ENCODE results near the gene SYT2. TPM values are rescaled to one million over a fixed set of nuclear protein-coding genes. Genes with fewer than 3 reads are reported as not detected.

SYT2 gene
- polyA plus RNA-seq, 2 donors = 0.01 to 0.04 TPM

DNA sequence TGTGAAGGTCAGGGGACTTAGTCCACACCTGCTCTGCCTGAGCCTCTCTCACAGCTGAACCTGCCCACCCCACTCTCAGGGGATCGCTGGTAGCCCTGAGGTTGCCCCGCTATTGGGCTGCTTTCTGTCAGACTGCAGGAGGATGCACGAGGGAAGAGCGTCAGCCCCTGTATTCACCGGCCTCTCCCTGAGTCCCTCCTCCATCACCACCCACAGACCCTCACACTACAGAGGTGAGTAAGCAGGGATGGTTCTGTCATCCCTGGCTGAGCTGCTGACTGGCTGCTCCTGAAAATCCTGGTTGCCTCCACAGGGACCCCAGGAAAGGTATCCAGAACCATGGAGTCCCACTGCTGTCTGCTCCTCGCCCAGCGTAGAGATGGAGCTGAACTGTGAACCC, 118.7 kb downstream of the SYT2 start:
- H3K36me3 ChIP-seq (ENCODE audit: control insufficient read depth in 2 of 2, insufficient read depth in 2 of 2, low read length in 1 of 2) = peaks cover 0 to 3% of the 10 kb centered on the region in 2 donors
- no peaks in the 10 kb centered on the region for H3K9me3 ChIP-seq (ENCODE audit: control insufficient read depth in 2 of 2, insufficient read depth in 1 of 2, low read depth in 1 of 2, low read length in 1 of 2)
- no peaks in the 10 kb centered on the region for H3K27me3 ChIP-seq (ENCODE audit: control insufficient read depth in 1 of 2, insufficient read depth in 2 of 2, low read length in 2 of 2)
- peak overlapping the region; percentile 26 to 49 for H3K27ac ChIP-seq (ENCODE audit: low read depth in 2 of 2, low read length in 1 of 2)
- H3K4me3 ChIP-seq (ENCODE audit: low read depth in 1 of 2, low read length in 2 of 2) = no peak overlapping the region
- WGBS, 2 donors = 93 to 94% methylated on average over 7 of the region's 7 CpGs
- peaks cover 12 to 22% of the 10 kb centered on the region in 2 donors for H3K4me1 ChIP-seq (ENCODE audit: control insufficient read depth in 2 of 2, insufficient read depth in 2 of 2, low read length in 1 of 2)

DNA sequence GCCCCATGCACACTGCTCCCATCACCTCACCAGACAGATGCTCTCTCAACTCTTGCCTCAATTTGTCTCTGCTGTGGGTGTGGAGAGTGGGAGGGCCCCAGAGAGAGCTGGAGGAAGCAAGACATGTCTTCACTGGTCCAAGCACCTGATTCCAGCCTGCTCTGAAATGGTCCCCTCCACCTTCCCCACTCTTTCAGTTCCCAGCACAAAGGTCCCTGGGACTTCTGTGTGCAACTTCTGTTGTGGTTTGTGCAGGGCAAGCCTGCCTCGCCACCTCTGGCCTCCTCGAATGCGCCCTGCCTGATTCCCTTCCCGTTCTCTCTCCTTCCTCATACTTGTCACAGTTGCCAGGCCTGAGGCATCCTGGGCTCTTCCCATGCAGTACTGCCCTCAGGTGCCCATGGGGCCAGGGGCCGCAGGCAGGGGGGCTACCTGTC, 119.3 kb downstream of the SYT2 start:
- Histone ChIP-seq H3K36me3 (ENCODE audit: control insufficient read depth in 2 of 2, insufficient read depth in 2 of 2, low read length in 1 of 2) (peaks cover 0 to 3% of the 10 kb centered on the region in 2 donors), H3K9me3 (ENCODE audit: control insufficient read depth in 2 of 2, insufficient read depth in 1 of 2, low read depth in 1 of 2, low read length in 1 of 2) (no peaks in the 10 kb centered on the region), H3K27ac (ENCODE audit: low read depth in 2 of 2, low read length in 1 of 2) (peak overlapping the region; percentile 26 to 49), H3K27me3 (ENCODE audit: control insufficient read depth in 1 of 2, insufficient read depth in 2 of 2, low read length in 2 of 2) (no peaks in the 10 kb centered on the region), H3K4me3 (ENCODE audit: low read depth in 1 of 2, low read length in 2 of 2) (no peak overlapping the region), H3K4me1 (ENCODE audit: control insufficient read depth in 2 of 2, insufficient read depth in 2 of 2, low read length in 1 of 2) (peaks cover 12 to 23% of the 10 kb centered on the region in 2 donors)
- WGBS, 2 donors = 56 to 59% methylated on average over 5 of the region's 5 CpGs

DNA sequence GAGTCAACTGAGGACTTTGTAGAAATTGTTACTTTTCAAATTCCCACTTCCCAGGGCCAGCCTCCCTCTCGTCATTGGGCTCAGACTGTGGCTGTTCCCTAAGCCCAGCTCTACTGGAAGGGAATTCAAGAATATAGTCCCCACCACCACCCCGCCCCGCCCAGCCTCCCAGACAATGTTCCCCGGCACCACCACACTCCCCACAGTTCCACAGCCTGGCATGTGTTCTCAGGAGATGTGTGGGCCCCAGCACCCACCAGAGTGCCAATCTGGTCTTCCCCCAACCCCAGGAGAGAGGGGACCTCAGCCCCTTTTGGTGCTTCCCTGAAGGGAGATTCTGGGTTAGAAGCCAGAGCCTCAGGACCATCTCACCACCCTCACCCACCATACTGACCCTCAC, 120.1 kb downstream of the SYT2 start:
- Histone ChIP-seq H3K4me1 (ENCODE audit: control insufficient read depth in 2 of 2, insufficient read depth in 2 of 2, low read length in 1 of 2) (peaks cover 12 to 23% of the 10 kb centered on the region in 2 donors), H3K36me3 (ENCODE audit: control insufficient read depth in 2 of 2, insufficient read depth in 2 of 2, low read length in 1 of 2) (peaks cover 0 to 3% of the 10 kb centered on the region in 2 donors), H3K27me3 (ENCODE audit: control insufficient read depth in 1 of 2, insufficient read depth in 2 of 2, low read length in 2 of 2) (no peaks in the 10 kb centered on the region), H3K27ac (ENCODE audit: low read depth in 2 of 2, low read length in 1 of 2) (no peak overlapping the region), H3K9me3 (ENCODE audit: control insufficient read depth in 2 of 2, insufficient read depth in 1 of 2, low read depth in 1 of 2, low read length in 1 of 2) (no peaks in the 10 kb centered on the region), H3K4me3 (ENCODE audit: low read depth in 1 of 2, low read length in 2 of 2) (no peak overlapping the region)
- WGBS, 2 donors = 91 to 95% methylated on average over 4 of the region's 4 CpGs

DNA sequence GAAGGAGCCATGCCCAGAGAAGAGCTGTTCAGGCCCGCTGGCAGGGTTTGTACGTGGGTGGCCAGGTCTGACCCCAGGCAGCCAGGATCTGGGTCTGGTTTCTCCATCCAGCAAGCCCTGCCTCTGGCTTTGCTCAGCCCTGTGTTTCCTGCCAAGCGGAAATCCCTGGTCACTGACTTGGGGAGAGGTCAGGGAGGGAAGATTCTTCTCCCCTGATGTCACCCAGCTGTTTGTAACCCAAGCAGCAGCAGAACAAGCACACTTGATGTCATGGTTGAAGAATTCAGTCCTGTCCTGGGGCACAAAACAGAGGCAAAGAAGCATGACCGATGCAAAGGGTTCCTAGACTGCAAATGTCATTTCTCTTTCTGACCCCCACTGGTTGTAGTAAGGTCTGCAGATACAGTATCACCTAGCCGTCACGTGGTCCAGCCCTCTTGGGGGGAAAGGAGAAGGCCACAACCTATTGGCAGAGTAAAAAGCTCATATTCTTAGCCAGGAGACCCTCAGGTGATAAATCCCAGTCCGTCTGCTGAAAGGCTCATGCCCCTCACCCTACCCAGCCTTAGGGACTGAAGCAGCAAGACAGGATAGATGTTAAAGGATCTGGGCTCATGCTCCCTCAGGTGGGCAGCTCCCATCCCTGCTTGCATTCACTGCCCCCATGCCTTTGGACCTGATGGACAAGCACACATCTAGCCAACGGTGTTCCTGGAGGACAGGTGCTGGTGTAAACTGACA, 120.9 kb downstream of the SYT2 start:
- H3K27ac ChIP-seq (ENCODE audit: low read depth in 2 of 2, low read length in 1 of 2) = peak overlapping the region; percentile 80 to 83
- 62 to 74% methylated on average over 8 of the region's 8 CpGs for WGBS, 2 donors
- peaks cover 10 to 23% of the 10 kb centered on the region in 2 donors for H3K4me1 ChIP-seq (ENCODE audit: control insufficient read depth in 2 of 2, insufficient read depth in 2 of 2, low read length in 1 of 2)
- no peak overlapping the region for H3K4me3 ChIP-seq (ENCODE audit: low read depth in 1 of 2, low read length in 2 of 2)
- no peaks in the 10 kb centered on the region for H3K27me3 ChIP-seq (ENCODE audit: control insufficient read depth in 1 of 2, insufficient read depth in 2 of 2, low read length in 2 of 2)
- H3K36me3 ChIP-seq (ENCODE audit: control insufficient read depth in 2 of 2, insufficient read depth in 2 of 2, low read length in 1 of 2) = peaks cover 0 to 3% of the 10 kb centered on the region in 2 donors
- no peaks in the 10 kb centered on the region for H3K9me3 ChIP-seq (ENCODE audit: control insufficient read depth in 2 of 2, insufficient read depth in 1 of 2, low read depth in 1 of 2, low read length in 1 of 2)

DNA sequence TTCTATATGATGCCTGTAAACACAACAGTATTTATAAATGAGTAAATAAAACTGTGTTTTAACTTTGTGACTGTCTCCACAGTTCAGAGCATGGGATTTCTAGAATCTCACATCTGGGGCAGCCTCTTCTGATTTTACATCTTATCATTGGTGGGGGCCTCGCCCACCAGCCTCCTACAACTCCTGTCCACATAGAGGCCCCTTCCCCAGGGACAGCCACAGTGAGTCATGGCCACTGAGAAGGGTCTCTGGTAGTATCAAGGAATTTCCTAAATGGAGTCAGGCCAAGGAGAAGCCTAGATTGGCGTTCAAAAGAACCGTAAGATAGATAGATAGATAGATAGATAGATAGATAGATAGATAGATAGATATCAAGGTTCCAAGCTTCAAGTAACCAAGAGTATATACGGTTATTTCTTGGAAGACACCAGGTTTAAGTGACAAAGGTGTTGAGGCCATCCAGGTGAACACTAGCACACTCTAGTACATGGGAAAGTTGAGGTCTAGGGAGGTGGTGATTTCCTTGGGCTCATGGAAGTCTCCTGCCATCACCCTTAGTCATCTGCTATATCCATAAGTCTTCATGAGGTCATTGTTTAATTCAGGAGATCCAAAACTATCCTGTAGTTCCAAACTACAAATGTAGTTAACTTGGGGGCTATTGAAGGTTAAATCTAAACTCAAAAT, 121.6 kb downstream of the SYT2 start:
- H3K9me3 ChIP-seq (ENCODE audit: control insufficient read depth in 2 of 2, insufficient read depth in 1 of 2, low read depth in 1 of 2, low read length in 1 of 2) = no peaks in the 10 kb centered on the region
- no peak overlapping the region for H3K4me3 ChIP-seq (ENCODE audit: low read depth in 1 of 2, low read length in 2 of 2)
- H3K36me3 ChIP-seq (ENCODE audit: control insufficient read depth in 2 of 2, insufficient read depth in 2 of 2, low read length in 1 of 2) = peaks cover 0 to 3% of the 10 kb centered on the region in 2 donors
- 88 to 91% methylated on average over 4 of the region's 4 CpGs for WGBS, 2 donors
- peaks cover 10 to 16% of the 10 kb centered on the region in 2 donors for H3K4me1 ChIP-seq (ENCODE audit: control insufficient read depth in 2 of 2, insufficient read depth in 2 of 2, low read length in 1 of 2)
- no peaks in the 10 kb centered on the region for H3K27me3 ChIP-seq (ENCODE audit: control insufficient read depth in 1 of 2, insufficient read depth in 2 of 2, low read length in 2 of 2)
- peak overlapping the region; percentile 80 to 83 for H3K27ac ChIP-seq (ENCODE audit: low read depth in 2 of 2, low read length in 1 of 2)

DNA sequence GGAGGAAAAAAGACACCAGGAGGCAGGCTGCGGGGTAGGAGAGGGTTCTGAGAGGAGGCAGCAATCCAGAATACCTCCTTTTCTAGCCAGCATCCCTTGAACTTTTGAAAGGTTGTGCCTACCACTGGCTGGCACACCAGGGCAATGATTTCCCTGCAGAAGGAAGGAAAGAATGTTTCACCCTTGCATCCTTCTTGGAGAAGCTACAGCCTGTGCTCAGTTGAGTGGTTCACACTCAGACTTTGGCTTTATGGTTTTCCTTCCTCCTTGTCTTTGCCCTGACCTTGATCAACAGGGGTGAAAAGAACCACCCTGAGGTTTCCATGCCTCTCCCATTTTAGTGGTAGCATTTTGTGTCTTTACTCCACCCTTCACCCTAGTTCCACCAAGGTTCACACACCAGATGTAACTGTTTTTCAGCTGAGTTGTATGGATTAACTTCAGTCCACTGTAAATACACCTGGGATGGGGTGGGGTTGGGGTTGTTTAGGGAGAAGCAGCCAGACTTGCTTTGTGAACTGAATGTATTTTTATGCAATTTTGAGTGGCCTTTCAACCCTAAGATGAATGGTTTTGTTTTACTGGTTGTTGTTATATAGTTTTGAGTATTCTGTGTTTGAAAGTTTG, 122.3 kb downstream of the SYT2 start:
- no peak overlapping the region for H3K4me3 ChIP-seq (ENCODE audit: low read depth in 1 of 2, low read length in 2 of 2)
- peaks cover 0 to 3% of the 10 kb centered on the region in 2 donors for H3K36me3 ChIP-seq (ENCODE audit: control insufficient read depth in 2 of 2, insufficient read depth in 2 of 2, low read length in 1 of 2)
- H3K27me3 ChIP-seq (ENCODE audit: control insufficient read depth in 1 of 2, insufficient read depth in 2 of 2, low read length in 2 of 2) = no peaks in the 10 kb centered on the region
- peaks cover 10 to 16% of the 10 kb centered on the region in 2 donors for H3K4me1 ChIP-seq (ENCODE audit: control insufficient read depth in 2 of 2, insufficient read depth in 2 of 2, low read length in 1 of 2)
- WGBS, 2 donors = 0 to 100% methylated on average over 1 of the region's 1 CpG
- H3K9me3 ChIP-seq (ENCODE audit: control insufficient read depth in 2 of 2, insufficient read depth in 1 of 2, low read depth in 1 of 2, low read length in 1 of 2) = no peaks in the 10 kb centered on the region
- peak overlapping the region; percentile 46 to 72 for H3K27ac ChIP-seq (ENCODE audit: low read depth in 2 of 2, low read length in 1 of 2)

DNA sequence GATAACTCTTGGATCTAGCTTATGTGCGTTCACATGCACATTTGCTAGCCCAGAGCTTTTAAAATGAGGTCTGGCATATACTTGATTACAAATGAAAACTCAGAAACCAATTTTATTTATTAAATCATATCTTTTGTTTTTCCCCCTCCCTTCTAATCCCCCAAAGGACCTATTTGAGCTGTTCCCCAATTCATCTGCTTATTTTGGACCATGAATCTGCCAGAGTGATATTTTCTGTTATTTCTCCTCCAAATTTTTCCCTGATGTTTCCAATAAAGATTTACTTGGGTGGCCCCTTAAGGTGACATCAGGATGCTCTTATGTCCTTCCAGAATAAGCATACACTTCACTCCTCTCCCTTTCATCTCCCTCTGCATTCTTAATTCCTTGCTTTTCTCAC, 123.4 kb downstream of the SYT2 start:
- WGBS, 2 donors = 74 to 78% methylated on average over 1 of the region's 1 CpG
- H3K4me1 ChIP-seq (ENCODE audit: control insufficient read depth in 2 of 2, insufficient read depth in 2 of 2, low read length in 1 of 2) = peaks cover 7 to 16% of the 10 kb centered on the region in 2 donors
- peaks cover 0 to 3% of the 10 kb centered on the region in 2 donors for H3K36me3 ChIP-seq (ENCODE audit: control insufficient read depth in 2 of 2, insufficient read depth in 2 of 2, low read length in 1 of 2)
- no peaks in the 10 kb centered on the region for H3K27me3 ChIP-seq (ENCODE audit: control insufficient read depth in 1 of 2, insufficient read depth in 2 of 2, low read length in 2 of 2)
- H3K9me3 ChIP-seq (ENCODE audit: control insufficient read depth in 2 of 2, insufficient read depth in 1 of 2, low read depth in 1 of 2, low read length in 1 of 2) = no peaks in the 10 kb centered on the region
- H3K27ac ChIP-seq (ENCODE audit: low read depth in 2 of 2, low read length in 1 of 2) = peak overlapping the region in 1 of 2 donors; percentile 72
- no peak overlapping the region for H3K4me3 ChIP-seq (ENCODE audit: low read depth in 1 of 2, low read length in 2 of 2)

DNA sequence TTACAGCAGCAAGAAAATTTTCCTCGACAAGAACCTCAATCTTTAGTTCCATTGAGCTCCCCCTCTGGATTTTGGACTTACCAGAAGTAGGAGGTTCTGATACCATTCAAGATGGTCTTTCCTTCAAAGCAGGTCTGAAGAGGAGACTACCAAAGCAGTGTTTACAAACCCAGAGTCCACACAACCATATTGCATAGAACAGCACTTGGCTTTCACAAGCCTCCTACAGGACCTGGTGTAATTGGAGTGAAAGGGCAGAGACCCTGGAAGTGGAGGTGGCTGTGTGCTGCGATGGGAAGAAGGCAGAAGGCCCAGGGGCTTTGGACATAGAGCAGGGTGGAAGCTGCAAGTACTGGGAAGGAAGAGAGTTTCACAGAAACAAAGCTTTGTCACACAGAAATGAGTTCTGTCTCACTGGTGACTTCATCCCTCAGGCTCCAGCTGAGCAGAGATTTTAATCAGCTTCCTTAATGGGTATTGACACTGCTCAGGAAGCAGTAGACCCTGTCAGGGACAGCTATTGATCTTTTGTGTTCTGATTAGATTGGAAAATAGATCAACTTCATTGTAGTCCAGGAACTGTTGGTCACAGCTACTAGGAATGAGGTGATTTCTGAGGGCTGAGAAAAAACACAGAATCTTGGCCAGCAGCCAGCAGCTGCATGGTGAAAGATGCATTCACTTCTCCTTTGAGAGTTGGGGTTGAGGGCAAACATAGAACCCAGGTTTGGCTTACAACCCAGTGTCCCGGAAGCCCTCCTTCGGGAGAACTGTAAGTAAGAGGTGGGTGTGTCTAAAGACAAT, 124.0 kb downstream of the SYT2 start:
- H3K27ac ChIP-seq (ENCODE audit: low read depth in 2 of 2, low read length in 1 of 2) = peak overlapping the region; percentile 51 to 69
- no peaks in the 10 kb centered on the region for H3K27me3 ChIP-seq (ENCODE audit: control insufficient read depth in 1 of 2, insufficient read depth in 2 of 2, low read length in 2 of 2)
- no peaks in the 10 kb centered on the region for H3K36me3 ChIP-seq (ENCODE audit: control insufficient read depth in 2 of 2, insufficient read depth in 2 of 2, low read length in 1 of 2)
- H3K4me1 ChIP-seq (ENCODE audit: control insufficient read depth in 2 of 2, insufficient read depth in 2 of 2, low read length in 1 of 2) = peaks cover 2 to 11% of the 10 kb centered on the region in 2 donors
- 58 to 61% methylated on average over 4 of the region's 4 CpGs for WGBS, 2 donors
- H3K9me3 ChIP-seq (ENCODE audit: control insufficient read depth in 2 of 2, insufficient read depth in 1 of 2, low read depth in 1 of 2, low read length in 1 of 2) = no peaks in the 10 kb centered on the region
- no peak overlapping the region for H3K4me3 ChIP-seq (ENCODE audit: low read depth in 1 of 2, low read length in 2 of 2)

DNA sequence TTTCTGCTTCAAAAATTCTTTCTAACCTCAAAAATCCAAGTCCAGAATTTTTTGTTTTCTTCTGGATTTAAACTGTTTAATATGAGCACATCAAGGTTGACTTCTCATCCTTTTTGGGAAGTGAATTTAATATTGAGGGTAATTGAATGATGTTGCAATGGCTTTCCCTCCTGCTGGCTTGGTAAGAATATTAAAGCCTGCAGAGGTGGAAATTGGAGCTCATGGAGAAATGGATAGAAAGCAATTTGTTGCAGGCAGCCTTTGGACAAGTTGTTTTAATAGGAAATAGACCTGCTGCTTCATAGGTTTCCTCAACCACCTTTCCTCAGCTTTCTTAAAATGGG, 124.7 kb downstream of the SYT2 start:
- H3K9me3 ChIP-seq (ENCODE audit: control insufficient read depth in 2 of 2, insufficient read depth in 1 of 2, low read depth in 1 of 2, low read length in 1 of 2) = no peaks in the 10 kb centered on the region
- no peaks in the 10 kb centered on the region for H3K27me3 ChIP-seq (ENCODE audit: control insufficient read depth in 1 of 2, insufficient read depth in 2 of 2, low read length in 2 of 2)
- H3K4me1 ChIP-seq (ENCODE audit: control insufficient read depth in 2 of 2, insufficient read depth in 2 of 2, low read length in 1 of 2) = peaks cover 0 to 11% of the 10 kb centered on the region in 2 donors
- H3K36me3 ChIP-seq (ENCODE audit: control insufficient read depth in 2 of 2, insufficient read depth in 2 of 2, low read length in 1 of 2) = peaks cover 0 to 1% of the 10 kb centered on the region in 2 donors
- no peak overlapping the region for H3K4me3 ChIP-seq (ENCODE audit: low read depth in 1 of 2, low read length in 2 of 2)
- peak overlapping the region in 1 of 2 donors; percentile 69 for H3K27ac ChIP-seq (ENCODE audit: low read depth in 2 of 2, low read length in 1 of 2)
